T-cell (primary cell): Measurements from ENCODE around the gene SAMD10. TPM values are rescaled to one million over a fixed set of nuclear protein-coding genes. Genes with fewer than 3 reads are reported as not detected.

Experiments used
- ATAC-seq, 4 experiments: fragments of 200-7000 bp in 3 of 4; fragments of 150-1000 bp in 1 of 4; cut with Tn5 transposase; replicated peaks in 1 of 4; 1 replicate in 3 of 4; 2 replicates in 1 of 4; pipeline ENCODE4 v1.10.0; 2021; ENCODE audit warnings: moderate library complexity in 3 of 4, mild to moderate bottlenecking in 2 of 4, moderate number of reproducible peaks in 1 of 4
- CTCF ChIA-PET, 2 donors: fragments of 300-600 bp; sonication (Branson Sonifier 250); formaldehyde crosslinking; loops; one replicate each; lab custom pipeline; 2022; ENCODE audit warnings: antibody characterized with exemption in 2 of 2; lab: Charles Lee
- POLR2A ChIA-PET, 2 donors: fragments of 300-600 bp; sonication (Branson Sonifier 250); formaldehyde crosslinking; loops; one replicate each; lab custom pipeline; 2022; ENCODE audit warnings: antibody characterized with exemption in 2 of 2; lab: Charles Lee
- DNase-seq, 35 experiments: peaks; one replicate each; pipeline versions ENCODE4 v3.0.0 to v3.0.0-alpha.2; 2013 to 2023
- H3K27ac ChIP-seq: one replicate; pipeline ENCODE4 v1.5.1; 2013; ENCODE audit warnings: low read length
- H3K27me3 ChIP-seq, 2 experiments: replicated peaks in 1 of 2; 1 replicate in 1 of 2; 2 replicates in 1 of 2; pipeline versions ENCODE4 v1.6.1 to v1.7.0; 2013; ENCODE audit warnings: low read length in 1 of 2, mixed read lengths in 1 of 2; ENCODE audit not compliant: control insufficient read depth in 2 of 2, insufficient read depth in 2 of 2; ENCODE audit errors: extremely low read depth in 1 of 2
- H3K36me3 ChIP-seq, 2 donors: 1 replicate in 1 of 2; 2 replicates in 1 of 2; pipeline versions ENCODE4 v1.6.1 to v1.7.0; 2013; ENCODE audit warnings: low read length in 1 of 2; ENCODE audit not compliant: control insufficient read depth in 2 of 2, insufficient read depth in 1 of 2; ENCODE audit errors: extremely low read depth in 1 of 2
- H3K4me1 ChIP-seq, 2 experiments: 1 replicate in 1 of 2; 2 replicates in 1 of 2; pipeline versions ENCODE4 v1.6.1 to v1.7.0; 2013; ENCODE audit warnings: low read length in 2 of 2, mixed read lengths in 1 of 2; ENCODE audit not compliant: insufficient read depth in 2 of 2, control insufficient read depth in 1 of 2; ENCODE audit errors: extremely low read depth in 1 of 2
- H3K4me3 ChIP-seq, 2 donors: 1 replicate in 1 of 2; 2 replicates in 1 of 2; pipeline versions ENCODE4 v1.5.1 to v1.7.0; 2013; ENCODE audit warnings: mild to moderate bottlenecking in 2 of 2, low read length in 1 of 2, moderate library complexity in 1 of 2; ENCODE audit not compliant: control insufficient read depth in 1 of 2; ENCODE audit errors: extremely low read depth in 1 of 2
- H3K9me3 ChIP-seq: 2 replicates; pipeline ENCODE4 v1.7.0; 2013
- H3K27ac Mint-ChIP-seq, 2 donors: one replicate each; pipeline ENCODE4 v1.8.0; 2020 to 2021; ENCODE audit warnings: mild to moderate bottlenecking in 2 of 2, mixed read lengths in 2 of 2
- H3K27me3 Mint-ChIP-seq, 2 donors: one replicate each; pipeline ENCODE4 v1.8.0; 2021 to 2022; ENCODE audit warnings: mixed read lengths in 2 of 2
- H3K36me3 Mint-ChIP-seq: one replicate; pipeline ENCODE4 v1.8.0; 2021; ENCODE audit warnings: mixed read lengths
- H3K4me1 Mint-ChIP-seq, 3 donors: one replicate each; pipeline ENCODE4 v1.8.0; 2020 to 2022; ENCODE audit warnings: mixed read lengths in 3 of 3, mild to moderate bottlenecking in 1 of 3
- H3K4me3 Mint-ChIP-seq, 3 donors: one replicate each; pipeline ENCODE4 v1.8.0; 2020 to 2022; ENCODE audit warnings: mild to moderate bottlenecking in 3 of 3, mixed read lengths in 3 of 3, moderate library complexity in 3 of 3
- H3K9me3 Mint-ChIP-seq, 3 donors: one replicate each; pipeline ENCODE4 v1.8.0; 2020 to 2022; ENCODE audit warnings: mixed read lengths in 3 of 3
- WGBS: methylation state at CpG from one replicate; pipeline ENCODE4 v1.1.5; 2013; ENCODE audit warnings: missing lambda C conversion rate; ENCODE audit not compliant: insufficient coverage; 5-methylcytosine and 5-hydroxymethylcytosine counted together
- total RNA-seq, 35 experiments: library from RNA in 6 of 35; stranded (reverse) in 6 of 35; fragments of 120-200 nt in 1 of 35; gene quantifications; one replicate each; pipeline versions ENCODE4 v1.2.1 to v1.2.4 and lab custom pipeline; 2013 to 2026

SAMD10 gene
- total RNA-seq, 5 donors from 2014 or later (not counting 1 experiment from before 2014, with no cell fraction given), result 16.1 to 30.8 (median 17.7) TPM

GRCh38 chr20:63943808-63944077 is 35.7 kb downstream of the SAMD10 start:
- H3K4me3 Mint-ChIP-seq, result no peak overlapping the region
- POLR2A ChIA-PET, result no interaction called here

DNA sequence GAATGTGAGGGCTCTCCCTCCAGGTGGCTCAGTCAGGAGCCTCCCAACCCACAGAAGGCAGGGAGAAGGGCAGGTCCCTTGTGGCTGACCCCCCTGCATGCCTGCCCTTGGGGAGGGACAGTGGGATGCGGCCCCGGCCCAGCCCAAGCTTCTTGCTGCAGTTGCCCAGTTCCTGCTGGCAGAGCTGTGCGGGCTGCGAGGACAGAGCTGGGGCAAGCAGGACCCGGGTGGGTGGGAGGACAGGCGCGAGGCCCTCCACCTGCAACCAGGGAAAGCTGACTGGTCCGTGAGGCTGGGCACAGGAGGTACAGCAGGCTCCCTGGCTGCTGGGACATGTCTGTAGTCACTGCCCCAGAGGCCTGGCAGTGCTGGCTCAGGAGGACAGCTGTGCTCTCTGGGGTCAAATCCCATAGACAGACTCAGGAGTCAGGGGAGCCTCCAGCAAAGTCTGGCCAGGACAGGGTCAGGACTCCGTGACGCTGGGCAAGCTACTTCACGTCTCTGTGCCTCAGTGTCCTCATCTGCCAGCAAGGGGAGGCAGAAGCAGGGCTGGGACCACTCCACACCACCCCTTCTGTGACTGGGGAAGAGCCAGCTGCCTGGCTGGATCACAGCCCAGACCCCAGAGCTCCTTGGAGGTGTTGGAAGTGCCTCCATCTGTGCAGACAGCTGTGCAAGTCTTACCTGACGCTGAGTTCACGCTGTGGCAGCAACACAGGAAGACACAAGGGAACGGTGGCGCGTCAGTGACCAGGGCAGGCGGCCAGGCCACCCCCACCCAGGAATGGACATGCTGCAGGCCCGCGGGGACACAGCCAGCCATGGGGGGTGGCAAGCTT is 36.3 kb downstream of the SAMD10 start:
- Histone ChIP-seq H3K4me1 (peaks cover 7 to 48% of the 10 kb centered on the region in 2 experiments), H3K27ac (no peak overlapping the region), H3K4me3 (no peak overlapping the region), H3K36me3 (peaks cover 17 to 55% of the 10 kb centered on the region in 2 donors), H3K9me3 (no peaks in the 10 kb centered on the region), H3K27me3 (no peaks in the 10 kb centered on the region)
- H3K4me1 Mint-ChIP-seq, result peaks cover 27 to 40% (median 32%) of the 10 kb centered on the region in 3 donors
- ChIA-PET CTCF (no interaction called here), POLR2A (interaction anchor here in 1 of 2 donors (0.5 kb wide), 1 partner anchor 22 kb away, joined by 3 read pairs; no protein-coding TSS in a partner anchor)
- 95% methylated on average over 19 of the region's 19 CpGs for WGBS
- DNase-seq, result no peak
- H3K4me3 Mint-ChIP-seq, result no peak overlapping the region
- H3K36me3 Mint-ChIP-seq, result peaks cover 11% of the 10 kb centered on the region
- ATAC-seq, result no peak
- no peaks in the 10 kb centered on the region for H3K27me3 Mint-ChIP-seq
- no peak overlapping the region for H3K27ac Mint-ChIP-seq
- no peaks in the 10 kb centered on the region for H3K9me3 Mint-ChIP-seq

More at GRCh38 chr20:63943808-63944077, 35.7 kb downstream of the SAMD10 start:
- Mint-ChIP-seq H3K4me1 (peaks cover 32 to 46% (median 36%) of the 10 kb centered on the region in 3 donors), H3K27me3 (no peaks in the 10 kb centered on the region), H3K9me3 (no peaks in the 10 kb centered on the region), H3K27ac (no peak overlapping the region), H3K36me3 (peaks cover 11% of the 10 kb centered on the region)
- peaks cover 17 to 54% of the 10 kb centered on the region in 2 donors for H3K36me3 ChIP-seq
- ATAC-seq (no peak), DNase-seq (no peak)
- no peak overlapping the region for H3K4me3 ChIP-seq
- H3K9me3 ChIP-seq, result no peaks in the 10 kb centered on the region
- 100% methylated on average over 3 of the region's 3 CpGs for WGBS
- no peaks in the 10 kb centered on the region for H3K27me3 ChIP-seq
- H3K4me1 ChIP-seq, result peaks cover 11 to 53% of the 10 kb centered on the region in 2 experiments
- H3K27ac ChIP-seq, result no peak overlapping the region
- CTCF ChIA-PET, result no interaction called here

DNA sequence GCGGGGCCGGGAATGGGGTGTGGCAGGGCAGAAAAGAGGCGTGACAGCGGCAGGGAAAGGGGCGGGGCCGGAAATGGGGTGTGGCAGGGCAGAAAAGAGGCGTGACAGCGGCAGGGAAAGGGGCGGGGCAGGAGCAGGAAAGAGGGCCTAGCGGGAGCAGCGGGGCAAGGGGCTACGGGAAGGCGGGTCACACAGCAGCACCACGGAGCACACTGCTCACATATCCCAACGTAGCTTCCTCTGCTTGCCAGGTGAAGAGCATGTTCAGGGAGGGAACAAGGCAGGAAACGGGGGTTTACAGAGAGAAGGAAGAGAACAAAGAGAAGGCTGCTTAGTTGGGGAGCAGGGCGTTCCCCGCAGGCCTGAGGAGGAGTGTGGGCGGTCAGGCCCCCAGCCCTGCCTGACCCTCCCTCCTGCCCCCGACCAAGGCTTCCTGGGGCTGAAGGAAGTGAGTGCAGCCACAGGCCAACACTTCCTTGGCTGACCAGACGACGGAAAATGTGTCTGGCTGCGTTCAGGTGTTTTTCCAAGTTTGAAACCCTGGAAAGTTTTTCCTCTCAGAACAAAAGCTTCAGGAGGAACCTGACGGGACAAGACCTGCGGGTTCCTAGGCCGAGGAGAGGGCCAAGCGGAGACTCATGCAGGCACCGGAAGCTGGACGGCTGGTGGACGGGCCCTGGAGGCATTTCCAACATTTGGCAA is 37.0 kb downstream of the SAMD10 start:
- Histone ChIP-seq H3K36me3 (peaks cover 17 to 60% of the 10 kb centered on the region in 2 donors), H3K27ac (no peak overlapping the region), H3K27me3 (no peaks in the 10 kb centered on the region), H3K4me3 (no peak overlapping the region), H3K9me3 (no peaks in the 10 kb centered on the region), H3K4me1 (peaks cover 2 to 40% of the 10 kb centered on the region in 2 experiments)
- Mint-ChIP-seq H3K27ac (peak overlapping the region; percentile 70 to 78), H3K4me1 (peaks cover 19 to 36% (median 24%) of the 10 kb centered on the region in 3 donors), H3K27me3 (no peaks in the 10 kb centered on the region), H3K36me3 (peaks cover 16% of the 10 kb centered on the region), H3K4me3 (peak overlapping the region in 1 of 3 donors; percentile 53), H3K9me3 (no peaks in the 10 kb centered on the region)
- POLR2A ChIA-PET, result interaction anchor here in 1 of 2 donors (0.5 kb wide), 1 partner anchor 21 kb away, joined by 3 read pairs; no protein-coding TSS in a partner anchor
- WGBS, result 68% methylated on average over 18 of the region's 30 CpGs
- peak in 8 of 35 experiments; percentile 21 to 53 (median 48) for DNase-seq
- CTCF ChIA-PET, result no interaction called here
- peak in 1 of 4 experiments; percentile 19 for ATAC-seq

DNA sequence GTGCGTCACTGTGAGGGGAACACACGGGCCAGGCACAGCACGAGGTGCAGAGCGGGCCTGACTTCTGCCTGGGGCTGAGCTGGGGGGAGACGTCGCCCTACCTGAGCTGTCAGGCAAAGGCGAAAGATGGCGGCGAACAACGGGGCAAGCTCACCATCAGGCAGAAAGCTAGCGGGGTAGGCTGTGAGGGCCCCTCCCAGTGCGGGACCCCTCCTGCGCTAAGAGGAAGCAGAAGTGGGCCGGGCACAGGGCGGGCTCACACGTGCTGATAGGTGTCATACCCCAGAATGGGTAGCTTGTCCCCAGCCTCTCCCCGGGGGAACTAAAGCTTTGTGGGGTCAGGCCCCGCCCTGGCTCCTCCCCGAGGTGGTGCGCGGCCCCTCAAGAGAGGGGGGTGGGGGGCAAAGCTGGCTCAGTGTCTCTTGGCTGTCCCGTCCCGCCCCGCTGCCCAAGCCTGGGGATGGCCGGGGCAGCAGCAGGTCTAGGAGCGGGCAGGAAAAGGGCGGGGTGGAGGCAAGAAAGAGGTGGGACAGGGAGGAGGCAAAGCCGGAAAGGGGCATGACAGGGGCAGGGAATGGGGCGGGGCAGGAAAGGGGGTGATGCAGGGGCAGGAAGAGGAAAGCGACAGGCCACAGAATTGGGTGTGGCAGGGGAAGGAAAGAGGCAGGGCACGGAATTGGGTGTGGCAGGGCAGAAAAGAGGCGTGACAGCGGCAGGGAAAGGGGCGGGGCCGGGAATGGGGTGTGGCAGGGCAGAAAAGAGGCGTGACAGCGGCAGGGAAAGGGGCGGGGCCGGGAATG is 38.0 kb downstream of the SAMD10 start:
- Histone ChIP-seq H3K27me3 (no peaks in the 10 kb centered on the region), H3K36me3 (peaks cover 20 to 60% of the 10 kb centered on the region in 2 donors), H3K4me3 (no peak overlapping the region), H3K27ac (peak overlapping the region; percentile 44), H3K9me3 (no peaks in the 10 kb centered on the region), H3K4me1 (peaks cover 2 to 34% of the 10 kb centered on the region in 2 experiments)
- Mint-ChIP-seq H3K27ac (peak overlapping the region; percentile 39 to 81), H3K27me3 (no peaks in the 10 kb centered on the region), H3K4me3 (peak overlapping the region in 1 of 3 donors; percentile 53), H3K4me1 (peaks cover 11 to 30% (median 17%) of the 10 kb centered on the region in 3 donors), H3K9me3 (no peaks in the 10 kb centered on the region), H3K36me3 (peaks cover 16% of the 10 kb centered on the region)
- WGBS, result 80% methylated on average over 20 of the region's 39 CpGs
- DNase-seq (peak; percentile 52 to 89 (median 74)), ATAC-seq (peak; percentile 78 to 85 (median 80))
- POLR2A ChIA-PET, result no interaction called here
- CTCF ChIA-PET, result interaction anchor here in 1 of 2 donors (0.7 kb wide), 1 partner anchor 9 kb away, joined by 3 read pairs; no protein-coding TSS in a partner anchor

DNA sequence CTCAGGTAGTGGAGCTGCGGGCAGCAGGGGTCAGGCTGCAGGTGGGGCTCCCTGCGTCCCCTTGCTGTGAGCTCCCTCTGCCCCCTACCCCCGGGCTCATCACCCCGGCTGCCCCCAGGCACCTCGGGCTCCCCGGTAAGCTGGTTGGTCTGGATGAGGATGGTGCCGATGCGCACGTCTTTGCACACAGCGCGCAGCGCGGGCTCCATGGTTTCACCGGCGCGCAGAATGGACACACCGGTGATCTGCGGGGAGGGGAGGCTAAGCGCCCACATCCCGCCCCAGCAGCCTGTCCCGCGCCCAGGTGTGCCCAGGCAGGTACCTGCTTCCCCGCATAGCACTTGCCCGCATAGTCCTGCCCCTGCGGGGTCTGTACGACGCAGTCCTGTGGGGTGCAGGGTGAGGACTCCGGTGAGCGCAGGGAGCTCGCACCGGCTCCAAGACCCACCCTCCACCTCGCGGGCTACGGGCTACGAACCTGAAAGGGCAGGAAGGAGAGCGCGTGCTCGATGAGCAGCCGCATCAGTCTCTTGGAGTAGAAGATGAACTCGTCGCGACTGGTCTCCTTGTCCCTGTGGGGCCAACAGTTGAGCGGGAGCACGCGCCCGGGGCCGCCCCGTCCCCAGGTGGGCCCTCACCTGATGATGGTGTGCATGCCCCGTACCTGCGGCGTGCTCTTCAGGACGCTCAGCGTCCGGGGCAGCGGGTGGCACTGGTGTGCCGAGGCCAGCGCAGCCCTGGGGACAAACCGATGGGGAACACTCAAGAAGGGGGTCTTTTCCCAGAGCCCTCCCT is 38.8 kb downstream of the SAMD10 start:
- Histone ChIP-seq H3K4me1 (peaks cover 2 to 34% of the 10 kb centered on the region in 2 experiments), H3K27ac (no peak overlapping the region), H3K27me3 (no peaks in the 10 kb centered on the region), H3K4me3 (no peak overlapping the region), H3K9me3 (no peaks in the 10 kb centered on the region), H3K36me3 (peaks cover 20 to 62% of the 10 kb centered on the region in 2 donors)
- ATAC-seq (peak in 1 of 4 experiments; percentile 2), DNase-seq (no peak)
- no peaks in the 10 kb centered on the region for H3K9me3 Mint-ChIP-seq
- CTCF ChIA-PET, result no interaction called here
- POLR2A ChIA-PET, result no interaction called here
- H3K27me3 Mint-ChIP-seq, result no peaks in the 10 kb centered on the region
- peak overlapping the region in 1 of 2 donors; percentile 39 for H3K27ac Mint-ChIP-seq
- H3K36me3 Mint-ChIP-seq, result peaks cover 20% of the 10 kb centered on the region
- H3K4me3 Mint-ChIP-seq, result peak overlapping the region in 1 of 3 donors; percentile 40
- 96% methylated on average over 38 of the region's 58 CpGs for WGBS
- H3K4me1 Mint-ChIP-seq, result peaks cover 15 to 28% (median 17%) of the 10 kb centered on the region in 3 donors
